GM12874 (cell line): ENCODE results near the gene CAPN12.

Source experiments
- TF ChIP-seq, protein P1 (sequence below): IDR thresholded peaks from 2 replicates; pipeline ENCODE4 v1.5.1; 2011; ENCODE audit warnings: low read depth, mild to moderate bottlenecking, control low read depth, low read length, moderate library complexity; ENCODE audit not compliant: insufficient read depth

Gene CAPN12

GRCh38 chr19:38737281-38737865 is 6.9 kb downstream of the CAPN12 start:
- TF ChIP-seq, protein P1, sequence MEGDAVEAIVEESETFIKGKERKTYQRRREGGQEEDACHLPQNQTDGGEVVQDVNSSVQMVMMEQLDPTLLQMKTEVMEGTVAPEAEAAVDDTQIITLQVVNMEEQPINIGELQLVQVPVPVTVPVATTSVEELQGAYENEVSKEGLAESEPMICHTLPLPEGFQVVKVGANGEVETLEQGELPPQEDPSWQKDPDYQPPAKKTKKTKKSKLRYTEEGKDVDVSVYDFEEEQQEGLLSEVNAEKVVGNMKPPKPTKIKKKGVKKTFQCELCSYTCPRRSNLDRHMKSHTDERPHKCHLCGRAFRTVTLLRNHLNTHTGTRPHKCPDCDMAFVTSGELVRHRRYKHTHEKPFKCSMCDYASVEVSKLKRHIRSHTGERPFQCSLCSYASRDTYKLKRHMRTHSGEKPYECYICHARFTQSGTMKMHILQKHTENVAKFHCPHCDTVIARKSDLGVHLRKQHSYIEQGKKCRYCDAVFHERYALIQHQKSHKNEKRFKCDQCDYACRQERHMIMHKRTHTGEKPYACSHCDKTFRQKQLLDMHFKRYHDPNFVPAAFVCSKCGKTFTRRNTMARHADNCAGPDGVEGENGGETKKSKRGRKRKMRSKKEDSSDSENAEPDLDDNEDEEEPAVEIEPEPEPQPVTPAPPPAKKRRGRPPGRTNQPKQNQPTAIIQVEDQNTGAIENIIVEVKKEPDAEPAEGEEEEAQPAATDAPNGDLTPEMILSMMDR: no peak

DNA sequence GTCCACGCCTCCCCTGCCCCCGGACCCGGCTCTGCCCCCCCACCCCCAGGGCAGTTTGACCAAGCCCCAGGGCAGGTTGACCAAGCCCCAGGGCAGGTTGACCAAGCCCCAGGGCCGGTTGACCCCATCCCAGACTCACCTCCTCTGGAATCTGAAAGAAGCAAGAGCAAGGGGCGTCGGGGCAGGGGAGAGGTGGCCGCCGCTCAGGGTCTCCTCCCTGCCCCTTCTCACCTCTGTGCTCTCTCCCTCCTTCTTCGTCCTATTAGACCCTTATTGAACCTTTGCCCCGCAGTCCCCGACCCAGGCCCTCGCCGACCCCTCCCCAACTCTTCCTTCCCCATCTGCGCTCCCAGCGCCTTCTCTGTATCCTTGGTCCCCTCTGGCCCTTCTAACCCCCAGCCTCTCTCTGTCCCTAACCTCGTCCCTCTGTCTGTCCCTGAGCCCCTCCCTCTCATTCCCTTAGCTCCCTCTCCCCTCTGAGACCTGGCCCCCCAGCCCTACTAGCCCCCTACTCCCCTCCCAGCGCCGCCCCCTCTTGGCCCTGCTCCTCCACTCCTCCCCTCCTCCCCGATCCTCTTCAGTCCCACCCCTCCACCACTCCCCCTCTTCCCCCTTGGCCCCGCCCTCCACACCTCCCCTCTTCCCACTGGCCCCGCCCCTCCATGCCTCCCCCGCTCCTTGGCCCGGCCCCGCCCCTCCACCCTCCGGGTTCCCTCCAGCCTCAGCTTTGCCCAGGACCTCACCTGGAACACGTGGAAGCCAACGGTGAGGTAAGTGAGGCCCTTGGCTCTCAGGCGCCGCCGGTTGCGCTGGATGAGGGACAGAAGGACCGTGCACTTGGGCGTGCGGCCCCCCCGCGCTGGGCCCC is 7.6 kb downstream of the CAPN12 start:
- TF ChIP-seq, protein P1: no peak

DNA sequence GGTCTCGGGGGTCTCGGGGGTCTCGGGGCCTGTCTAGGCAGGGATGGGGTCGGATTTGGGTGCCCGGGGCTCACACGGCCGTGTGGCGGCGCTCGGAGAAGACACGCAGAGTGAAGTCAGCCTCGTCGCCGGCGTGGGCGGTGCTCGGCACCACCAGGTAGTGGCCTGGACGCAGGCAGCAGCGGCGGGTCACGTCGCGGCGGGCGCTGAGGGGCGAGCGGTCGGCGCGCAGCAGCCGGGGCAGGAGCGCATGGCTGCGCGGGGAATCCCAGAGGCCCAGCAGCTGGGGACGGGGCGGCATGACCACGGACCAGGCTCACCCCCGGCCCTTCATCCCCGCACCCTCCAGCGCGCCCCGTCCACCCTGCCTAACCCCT is 8.2 kb downstream of the CAPN12 start:
- TF ChIP-seq, protein P1: no peak

GRCh38 chr19:38735257-38735686 is 9.0 kb downstream of the CAPN12 start:
- TF ChIP-seq, protein P1: no peak

GRCh38 chr19:38734426-38735256 is 9.6 kb downstream of the CAPN12 start:
- TF ChIP-seq, protein P1: no peak

DNA sequence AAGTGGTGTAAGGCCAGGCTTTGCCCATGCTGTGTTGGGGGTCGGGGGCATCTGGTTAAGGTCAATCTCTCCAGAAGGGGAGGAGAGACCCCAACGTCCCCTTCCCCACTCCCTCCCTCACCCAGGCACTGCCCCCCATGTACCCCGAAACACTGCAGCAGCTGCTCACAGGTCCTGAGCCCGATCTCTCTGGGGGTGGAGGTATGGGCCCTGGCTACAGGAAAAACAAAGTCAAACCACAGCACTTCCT is 10.2 kb downstream of the CAPN12 start:
- TF ChIP-seq, protein P1: no peak

DNA sequence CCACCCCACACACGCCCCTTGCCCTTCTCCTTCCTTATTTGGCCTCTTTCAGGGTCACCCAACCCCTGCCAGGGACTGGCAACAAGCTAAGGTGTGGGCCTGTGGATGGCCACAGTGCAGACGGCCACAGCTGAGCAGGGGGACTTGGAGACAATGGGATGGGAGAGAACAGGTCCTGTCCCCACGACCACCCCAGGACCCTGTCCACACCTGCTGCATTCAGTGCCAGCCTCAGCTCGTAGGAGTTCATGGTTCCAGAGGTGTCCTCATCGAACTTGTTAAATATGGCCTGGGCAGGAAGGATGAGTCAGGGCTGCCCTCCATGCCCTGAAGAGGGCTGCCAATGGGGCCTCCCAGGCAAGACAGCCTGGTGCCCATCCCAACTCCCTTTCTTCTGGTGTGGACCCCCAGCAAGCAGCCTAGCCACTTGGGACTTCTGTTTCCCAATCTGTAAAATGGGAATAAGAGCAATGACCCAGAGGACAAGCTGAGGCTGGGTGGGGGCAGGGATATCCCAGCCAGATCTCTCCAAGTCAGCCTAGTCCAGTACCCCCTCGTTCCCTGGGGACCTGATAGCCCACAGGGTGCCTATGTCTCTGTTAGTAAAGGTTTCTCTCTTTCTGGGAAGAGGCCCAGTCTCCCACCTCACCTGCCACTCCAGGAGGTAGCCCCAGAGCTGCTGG is 10.6 kb downstream of the CAPN12 start:
- TF ChIP-seq, protein P1: no peak
